22Rv1 (cell line): ENCODE measurements around the gene MTERF4.

Experiments used
- ZFX ChIP-seq: fragments of 450-650 bp; IDR thresholded peaks from 2 replicates; pipeline ENCODE4 v1.6.1; 2017; ENCODE audit warnings: antibody characterized with exemption, borderline replicate concordance
- TF ChIP-seq, protein P1 (sequence below): fragments of 450-650 bp; IDR thresholded peaks from 2 replicates; pipeline ENCODE4 v1.5.1; 2017; ENCODE audit warnings: mild to moderate bottlenecking

DNA sequence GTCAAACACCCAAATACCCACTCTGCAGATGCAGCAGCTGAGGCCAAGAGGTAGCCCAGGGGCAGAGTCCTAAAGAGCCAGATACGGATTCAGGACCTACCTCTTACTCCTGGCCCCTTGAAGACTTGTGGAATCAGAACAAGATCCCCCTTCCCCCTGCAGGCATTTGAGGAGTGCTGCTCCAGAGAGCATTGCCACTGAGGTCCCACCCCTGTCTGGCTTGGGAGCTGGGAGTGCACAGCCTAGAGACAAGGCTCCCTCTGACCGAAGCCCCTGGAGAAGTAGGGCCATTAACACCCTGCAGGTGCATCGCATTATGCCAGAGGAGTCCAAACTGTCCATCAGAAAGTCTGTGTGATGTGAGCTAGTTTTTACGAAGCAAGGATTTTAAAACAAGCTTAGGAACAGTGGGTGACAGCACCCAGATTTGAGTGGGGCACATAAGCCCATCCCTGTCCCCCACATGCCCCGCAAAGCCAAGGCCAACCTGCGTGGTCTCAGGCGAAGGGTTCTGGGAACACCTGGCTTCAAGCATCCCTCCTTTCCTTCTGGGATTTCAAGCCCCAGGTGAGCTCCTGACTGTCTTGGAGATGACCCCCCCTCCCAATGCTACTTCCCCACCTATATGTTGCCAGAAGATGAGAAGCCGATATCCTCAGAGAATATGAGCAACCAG lies 48.4 kb downstream of the MTERF4 start:
- TF ChIP-seq, protein P1, sequence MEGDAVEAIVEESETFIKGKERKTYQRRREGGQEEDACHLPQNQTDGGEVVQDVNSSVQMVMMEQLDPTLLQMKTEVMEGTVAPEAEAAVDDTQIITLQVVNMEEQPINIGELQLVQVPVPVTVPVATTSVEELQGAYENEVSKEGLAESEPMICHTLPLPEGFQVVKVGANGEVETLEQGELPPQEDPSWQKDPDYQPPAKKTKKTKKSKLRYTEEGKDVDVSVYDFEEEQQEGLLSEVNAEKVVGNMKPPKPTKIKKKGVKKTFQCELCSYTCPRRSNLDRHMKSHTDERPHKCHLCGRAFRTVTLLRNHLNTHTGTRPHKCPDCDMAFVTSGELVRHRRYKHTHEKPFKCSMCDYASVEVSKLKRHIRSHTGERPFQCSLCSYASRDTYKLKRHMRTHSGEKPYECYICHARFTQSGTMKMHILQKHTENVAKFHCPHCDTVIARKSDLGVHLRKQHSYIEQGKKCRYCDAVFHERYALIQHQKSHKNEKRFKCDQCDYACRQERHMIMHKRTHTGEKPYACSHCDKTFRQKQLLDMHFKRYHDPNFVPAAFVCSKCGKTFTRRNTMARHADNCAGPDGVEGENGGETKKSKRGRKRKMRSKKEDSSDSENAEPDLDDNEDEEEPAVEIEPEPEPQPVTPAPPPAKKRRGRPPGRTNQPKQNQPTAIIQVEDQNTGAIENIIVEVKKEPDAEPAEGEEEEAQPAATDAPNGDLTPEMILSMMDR, result no peak
- no peak for TF ChIP-seq ZFX
